Endodermal cell (in vitro differentiated cells): ENCODE data around the gene ERC1. TPM values are rescaled to one million over a fixed set of nuclear protein-coding genes. Genes with fewer than 3 reads are reported as not detected.

ENCODE experiments used
- DNase-seq: peaks from one replicate; pipeline ENCODE4 v3.0.0-alpha.2; 2017
- H3K27ac ChIP-seq: 2 replicates; pipeline ENCODE4 v1.5.1; 2013; ENCODE audit warnings: mild to moderate bottlenecking, low read depth, low read length, moderate library complexity
- H3K27me3 ChIP-seq: 2 replicates; pipeline ENCODE4 v1.6.1; 2013; ENCODE audit warnings: mild to moderate bottlenecking, low read length, moderate library complexity; ENCODE audit not compliant: insufficient read depth, control insufficient read depth, poor library complexity, severe bottlenecking
- H3K36me3 ChIP-seq: 2 replicates; pipeline ENCODE4 v1.7.0; 2013; ENCODE audit warnings: mild to moderate bottlenecking, low read length, moderate library complexity; ENCODE audit not compliant: control insufficient read depth, insufficient read depth
- H3K4me1 ChIP-seq: one replicate; pipeline ENCODE4 v1.7.0; 2013; ENCODE audit warnings: low read length; ENCODE audit not compliant: control insufficient read depth, insufficient read depth
- H3K4me3 ChIP-seq: 2 replicates; pipeline ENCODE4 v1.5.1; 2013; ENCODE audit warnings: mild to moderate bottlenecking, low read length, moderate library complexity
- H3K9ac ChIP-seq: 2 replicates; pipeline ENCODE4 v1.6.1; 2013; ENCODE audit warnings: mild to moderate bottlenecking, low read length, moderate library complexity; ENCODE audit not compliant: poor library complexity, severe bottlenecking; ENCODE audit errors: extremely low read depth
- H3K9me3 ChIP-seq: 2 replicates; pipeline ENCODE4 v1.6.1; 2013; ENCODE audit warnings: mild to moderate bottlenecking, low read length, moderate library complexity; ENCODE audit not compliant: control insufficient read depth
- H3K27ac Mint-ChIP-seq: 2 replicates; pipeline ENCODE4 v1.8.0; 2020; ENCODE audit warnings: mixed read lengths
- H3K27me3 Mint-ChIP-seq: 2 replicates; pipeline ENCODE4 v1.8.0; 2021; ENCODE audit warnings: mild to moderate bottlenecking, mixed read lengths; ENCODE audit not compliant: insufficient read depth
- H3K36me3 Mint-ChIP-seq: 2 replicates; pipeline ENCODE4 v1.8.0; 2020; ENCODE audit warnings: low read depth, mixed read lengths
- H3K4me1 Mint-ChIP-seq: 2 replicates; pipeline ENCODE4 v1.8.0; 2020; ENCODE audit warnings: mixed read lengths
- H3K4me3 Mint-ChIP-seq: 2 replicates; pipeline ENCODE4 v1.8.0; 2020; ENCODE audit warnings: mild to moderate bottlenecking, moderate library complexity, mixed read lengths
- H3K9me3 Mint-ChIP-seq: 2 replicates; pipeline ENCODE4 v1.8.0; 2020; ENCODE audit warnings: mild to moderate bottlenecking, mixed read lengths
- WGBS, 2 experiments: methylation state at CpG; one replicate each; pipeline versions ENCODE4 v1.1.5 to v1.1.7; 2013; ENCODE audit warnings: missing lambda C conversion rate in 2 of 2, mixed read lengths in 1 of 2; ENCODE audit not compliant: insufficient coverage in 1 of 2, insufficient read length in 1 of 2; 5-methylcytosine and 5-hydroxymethylcytosine counted together
- total RNA-seq, 2 donors: library from RNA; stranded (reverse); fragmentation: NEBNext Ultra II Directional in 1 of 2; extraction: Animal tissue kit (Norgen Biotek cat#: 25700) in 1 of 2; gene quantifications; 2 replicates in 1 of 2; 3 replicates in 1 of 2; pipeline ENCODE4 v1.2.1, GENCODE V29; 2021
- TF ChIP-seq, protein P1 (sequence below): fragments of 200-600 bp; sonication (generic); conservative IDR thresholded peaks from 2 replicates; pipeline ENCODE4 v1.5.0; 2021; ENCODE audit warnings: antibody characterized with exemption, mild to moderate bottlenecking

The ERC1 gene
- total RNA-seq, 2 donors from 2014 or later = 60.6 to 159 TPM

DNA sequence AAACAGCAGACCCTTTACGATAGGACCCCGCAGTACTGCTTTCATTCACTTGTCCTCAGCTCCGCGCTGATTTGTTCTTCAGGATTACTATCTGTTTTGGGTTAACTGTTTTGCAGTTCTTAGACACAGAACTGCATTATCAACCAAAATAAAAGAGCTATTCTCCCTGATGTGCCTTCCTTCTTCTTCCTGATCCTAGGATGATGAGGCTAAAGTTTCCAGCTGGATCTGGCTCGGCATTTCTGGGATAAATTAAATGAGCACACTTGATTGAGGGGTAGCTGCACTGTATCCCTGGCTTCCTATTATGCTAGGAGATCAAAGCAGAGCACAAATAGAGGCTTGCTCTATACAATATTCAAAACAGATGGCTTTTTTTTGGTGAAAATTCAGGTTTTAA is 437.6 kb downstream of the ERC1 start:
- Mint-ChIP-seq H3K4me1 (peaks cover 13% of the 10 kb centered on the region), H3K36me3 (peaks cover 4% of the 10 kb centered on the region)

GRCh38 chr12:1429980-1430379 is 439.0 kb downstream of the ERC1 start:
- no peak overlapping the region for H3K27ac Mint-ChIP-seq
- TF ChIP-seq, protein P1, sequence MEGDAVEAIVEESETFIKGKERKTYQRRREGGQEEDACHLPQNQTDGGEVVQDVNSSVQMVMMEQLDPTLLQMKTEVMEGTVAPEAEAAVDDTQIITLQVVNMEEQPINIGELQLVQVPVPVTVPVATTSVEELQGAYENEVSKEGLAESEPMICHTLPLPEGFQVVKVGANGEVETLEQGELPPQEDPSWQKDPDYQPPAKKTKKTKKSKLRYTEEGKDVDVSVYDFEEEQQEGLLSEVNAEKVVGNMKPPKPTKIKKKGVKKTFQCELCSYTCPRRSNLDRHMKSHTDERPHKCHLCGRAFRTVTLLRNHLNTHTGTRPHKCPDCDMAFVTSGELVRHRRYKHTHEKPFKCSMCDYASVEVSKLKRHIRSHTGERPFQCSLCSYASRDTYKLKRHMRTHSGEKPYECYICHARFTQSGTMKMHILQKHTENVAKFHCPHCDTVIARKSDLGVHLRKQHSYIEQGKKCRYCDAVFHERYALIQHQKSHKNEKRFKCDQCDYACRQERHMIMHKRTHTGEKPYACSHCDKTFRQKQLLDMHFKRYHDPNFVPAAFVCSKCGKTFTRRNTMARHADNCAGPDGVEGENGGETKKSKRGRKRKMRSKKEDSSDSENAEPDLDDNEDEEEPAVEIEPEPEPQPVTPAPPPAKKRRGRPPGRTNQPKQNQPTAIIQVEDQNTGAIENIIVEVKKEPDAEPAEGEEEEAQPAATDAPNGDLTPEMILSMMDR = peak; percentile 17
- peaks cover 5% of the 10 kb centered on the region for H3K4me1 Mint-ChIP-seq
- H3K4me3 ChIP-seq = no peak overlapping the region
- H3K4me1 ChIP-seq = no peaks in the 10 kb centered on the region
- H3K9me3 Mint-ChIP-seq = no peaks in the 10 kb centered on the region
- H3K36me3 ChIP-seq = no peaks in the 10 kb centered on the region
- H3K36me3 Mint-ChIP-seq = peaks cover 4% of the 10 kb centered on the region
- no peak overlapping the region for H3K27ac ChIP-seq
- no peak overlapping the region for H3K9ac ChIP-seq
- H3K4me3 Mint-ChIP-seq = no peak overlapping the region
- no peak for DNase-seq
- WGBS, 2 experiments = 94 to 97% methylated on average over 3 to 4 of the region's 4 CpGs
- H3K27me3 ChIP-seq = no peaks in the 10 kb centered on the region
- H3K9me3 ChIP-seq = no peaks in the 10 kb centered on the region
- H3K27me3 Mint-ChIP-seq = no peaks in the 10 kb centered on the region

More for the DNA sequence above, 437.6 kb downstream of the ERC1 start:
- no peaks in the 10 kb centered on the region for H3K27me3 ChIP-seq
- WGBS, 2 experiments = 100% methylated on average over 1 to 5 of the region's 5 CpGs
- H3K4me1 ChIP-seq = no peaks in the 10 kb centered on the region
- no peaks in the 10 kb centered on the region for H3K36me3 ChIP-seq
- no peak overlapping the region for H3K4me3 ChIP-seq
- DNase-seq = no peak
- no peaks in the 10 kb centered on the region for H3K9me3 ChIP-seq
- Mint-ChIP-seq H3K4me3 (no peak overlapping the region), H3K27me3 (no peaks in the 10 kb centered on the region), H3K9me3 (no peaks in the 10 kb centered on the region), H3K27ac (no peak overlapping the region)
- no peak overlapping the region for H3K27ac ChIP-seq
- TF ChIP-seq, protein P1 = no peak
- no peak overlapping the region for H3K9ac ChIP-seq

DNA sequence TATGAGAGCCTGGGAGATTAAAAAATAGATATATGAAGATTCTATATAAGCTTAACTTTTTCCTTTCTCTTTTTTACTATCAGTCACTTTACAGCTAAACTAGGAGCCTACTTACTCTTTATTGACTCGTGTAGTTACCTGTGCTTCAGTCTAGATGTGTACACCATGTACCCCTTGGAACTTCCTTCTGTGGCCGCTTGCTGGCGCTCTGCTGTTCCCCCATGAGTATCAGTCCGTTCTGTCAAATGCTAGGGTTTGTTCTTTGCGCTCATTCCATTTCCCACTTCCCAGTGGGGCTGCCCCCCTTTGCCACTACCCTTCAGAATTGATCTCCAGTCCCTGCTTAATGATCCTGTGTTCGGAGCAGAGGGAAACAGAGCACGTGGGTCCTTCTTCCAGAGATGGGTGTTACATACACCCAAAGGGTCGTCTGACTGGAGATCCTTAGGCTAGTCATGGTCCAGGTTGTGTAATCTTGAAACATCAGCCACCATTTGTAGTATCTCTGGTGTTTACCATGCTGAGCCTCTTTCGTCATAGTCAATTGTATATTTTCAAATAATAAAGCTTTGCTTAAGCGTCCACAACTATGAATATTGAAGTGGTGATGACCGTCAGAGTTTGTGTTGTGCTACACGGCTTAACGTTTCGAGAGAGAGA is 443.4 kb downstream of the ERC1 start:
- Histone ChIP-seq H3K4me3 (no peak overlapping the region), H3K9me3 (no peaks in the 10 kb centered on the region), H3K9ac (no peak overlapping the region), H3K27ac (no peak overlapping the region), H3K4me1 (no peaks in the 10 kb centered on the region), H3K27me3 (no peaks in the 10 kb centered on the region), H3K36me3 (no peaks in the 10 kb centered on the region)
- TF ChIP-seq, protein P1 = peak; percentile 43
- no peak for DNase-seq
- Mint-ChIP-seq H3K27me3 (no peaks in the 10 kb centered on the region), H3K36me3 (peaks cover 1% of the 10 kb centered on the region), H3K9me3 (no peaks in the 10 kb centered on the region), H3K4me1 (no peaks in the 10 kb centered on the region), H3K4me3 (no peak overlapping the region), H3K27ac (no peak overlapping the region)
- WGBS, 2 experiments = 92% methylated on average over 12 to 14 of the region's 14 CpGs
